Measurements from ENCODE around the gene APH1A. TPM values are rescaled to one million over a fixed set of nuclear protein-coding genes. Genes with fewer than 3 reads are reported as not detected.

Gene APH1A
- total and polyA plus RNA-seq, 10 of the 15 experiments (the other 5 are each of a cell fraction or from before 2014, with no cell fraction given) = 6.7 to 130 (median 87.7) TPM

GRCh38 chr1:150243003-150243402 is 25.8 kb downstream of the APH1A start:
- BruUV-seq (replicated peaks) = no TSS peak

More at GRCh38 chr1:150243003-150243402, 25.8 kb downstream of the APH1A start:
- POLR2A ChIA-PET = no interaction called here
- no peaks in the 10 kb centered on the region for H3K27me3 ChIP-seq (replicated peaks in 1 of 2; ENCODE audit: control insufficient read depth in 2 of 2, insufficient read depth in 2 of 2, low read length in 1 of 2)
- no peak overlapping the region for H3K27ac ChIP-seq (ENCODE audit: control insufficient read depth, insufficient read depth)
- no peak overlapping the region for H3K4me2 ChIP-seq (ENCODE audit: control insufficient read depth, insufficient read depth)
- TF ChIP-seq SUZ12 (IDR thresholded peaks at IDR 0.05; ENCODE audit: unreplicated experiment) = no peak
- no peak for TF ChIP-seq ZZZ3 (IDR thresholded peaks at IDR 0.05; ENCODE audit: control insufficient read depth, insufficient read length, low read depth)
- no peak for TF ChIP-seq RUNX3 (IDR thresholded peaks at IDR 0.05; ENCODE audit: low read length)
- TF ChIP-seq ZBTB11 (CRISPR knock-in tag; IDR thresholded peaks at IDR 0.05) = no peak
- TF ChIP-seq ASH2L (IDR thresholded peaks at IDR 0.05; ENCODE audit: borderline replicate concordance, low read depth) = no peak
- no peak for TF ChIP-seq ZNF24 (IDR thresholded peaks at IDR 0.05)
- TF ChIP-seq CEBPB (IDR thresholded peaks at IDR 0.05; ENCODE audit: borderline replicate concordance in 1 of 2, low read depth in 2 of 2, low read length in 2 of 2) = no peak
- no peak for TF ChIP-seq HSF1 (IDR thresholded peaks at IDR 0.05; ENCODE audit: low read depth, low read length)
- no peak for TF ChIP-seq RFX5 (IDR thresholded peaks at IDR 0.05; ENCODE audit: low read depth, low read length)
- TF ChIP-seq SMC3 (IDR thresholded peaks at IDR 0.05; ENCODE audit: borderline replicate concordance, low read length) = no peak
- H3K36me3 ChIP-seq (ENCODE audit: control insufficient read depth in 2 of 2, insufficient read depth in 2 of 2, low read length in 1 of 2) = no peaks in the 10 kb centered on the region
- ATAC-seq (no peak), FAIRE-seq (no peak), DNase-seq (ENCODE audit: low read depth, low spot score) (no peak)
- H3K4me1 ChIP-seq (ENCODE audit: control insufficient read depth, insufficient read depth, low read length) = no peaks in the 10 kb centered on the region
- in situ Hi-C loops (cut with MboI) (no loop called here), intact Hi-C loops (cut with micrococcal nuclease; ENCODE audit: unreplicated experiment) (no loop called here)
- H3K79me2 ChIP-seq (ENCODE audit: control insufficient read depth, insufficient read depth, low read length) = no peaks in the 10 kb centered on the region
- no peak overlapping the region for H3K4me3 ChIP-seq
- WGBS (ENCODE audit: insufficient coverage, insufficient replicate concordance, low lambda C conversion rate, missing lambda C conversion rate) = 100% methylated on average over 3 of the region's 3 CpGs
- H3K9ac ChIP-seq (ENCODE audit: control insufficient read depth, insufficient read depth, low read length) = no peak overlapping the region
- no peaks in the 10 kb centered on the region for H3K9me3 ChIP-seq (replicated peaks; ENCODE audit: control insufficient read depth, insufficient read depth, low read length)
- SMC1A ChIA-PET (ENCODE audit: uncharacterized antibody, unreplicated experiment) = no interaction called here
- RAD21 ChIA-PET (ENCODE audit: unreplicated experiment) = no interaction called here
- no peaks in the 10 kb centered on the region for H4K20me1 ChIP-seq (ENCODE audit: control insufficient read depth, insufficient read depth)
- H2AFZ ChIP-seq (ENCODE audit: control insufficient read depth, low read depth, low read length) = no peak overlapping the region
- CTCF ChIA-PET = no interaction called here
